Measurements from ENCODE around the gene ZNF683.

ZNF683 gene

DNA sequence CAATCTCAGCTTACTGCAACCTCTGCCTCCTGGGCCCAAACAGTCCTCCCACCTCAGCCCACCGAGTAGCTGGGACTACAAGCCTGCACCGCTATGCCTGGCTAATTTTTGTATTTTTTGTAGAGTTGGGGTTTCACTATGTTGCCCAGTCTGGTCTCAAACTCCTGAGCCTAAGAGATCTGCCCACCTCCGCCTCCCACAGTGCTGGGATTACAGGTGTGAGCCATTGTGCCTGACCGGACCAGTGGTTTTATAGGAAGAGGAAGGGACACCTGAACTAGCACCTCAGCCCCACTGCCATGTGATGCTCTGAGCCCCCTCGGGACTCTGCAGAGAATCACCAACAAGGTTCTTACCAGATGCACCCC lies 22.7 kb downstream of the ZNF683 start:
- DNase-seq (ENCODE audit: low read depth, low spot score), result no peak
- ChIA-PET CTCF (interaction anchor here (1.3 to 6.7 kb wide), 3 partner anchors 13 to 116 kb away, joined by 4 to 78 read pairs (median 5); partner anchors contain the start of gene CEP85), POLR2A (no interaction called here)
- no peak overlapping the region for H3K4me3 ChIP-seq (ENCODE audit: low read depth, low read length)
- TF ChIP-seq, protein P1, sequence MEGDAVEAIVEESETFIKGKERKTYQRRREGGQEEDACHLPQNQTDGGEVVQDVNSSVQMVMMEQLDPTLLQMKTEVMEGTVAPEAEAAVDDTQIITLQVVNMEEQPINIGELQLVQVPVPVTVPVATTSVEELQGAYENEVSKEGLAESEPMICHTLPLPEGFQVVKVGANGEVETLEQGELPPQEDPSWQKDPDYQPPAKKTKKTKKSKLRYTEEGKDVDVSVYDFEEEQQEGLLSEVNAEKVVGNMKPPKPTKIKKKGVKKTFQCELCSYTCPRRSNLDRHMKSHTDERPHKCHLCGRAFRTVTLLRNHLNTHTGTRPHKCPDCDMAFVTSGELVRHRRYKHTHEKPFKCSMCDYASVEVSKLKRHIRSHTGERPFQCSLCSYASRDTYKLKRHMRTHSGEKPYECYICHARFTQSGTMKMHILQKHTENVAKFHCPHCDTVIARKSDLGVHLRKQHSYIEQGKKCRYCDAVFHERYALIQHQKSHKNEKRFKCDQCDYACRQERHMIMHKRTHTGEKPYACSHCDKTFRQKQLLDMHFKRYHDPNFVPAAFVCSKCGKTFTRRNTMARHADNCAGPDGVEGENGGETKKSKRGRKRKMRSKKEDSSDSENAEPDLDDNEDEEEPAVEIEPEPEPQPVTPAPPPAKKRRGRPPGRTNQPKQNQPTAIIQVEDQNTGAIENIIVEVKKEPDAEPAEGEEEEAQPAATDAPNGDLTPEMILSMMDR (IDR thresholded peaks at IDR 0.05; ENCODE audit: insufficient read depth, low read length, missing control alignments), result no peak

DNA sequence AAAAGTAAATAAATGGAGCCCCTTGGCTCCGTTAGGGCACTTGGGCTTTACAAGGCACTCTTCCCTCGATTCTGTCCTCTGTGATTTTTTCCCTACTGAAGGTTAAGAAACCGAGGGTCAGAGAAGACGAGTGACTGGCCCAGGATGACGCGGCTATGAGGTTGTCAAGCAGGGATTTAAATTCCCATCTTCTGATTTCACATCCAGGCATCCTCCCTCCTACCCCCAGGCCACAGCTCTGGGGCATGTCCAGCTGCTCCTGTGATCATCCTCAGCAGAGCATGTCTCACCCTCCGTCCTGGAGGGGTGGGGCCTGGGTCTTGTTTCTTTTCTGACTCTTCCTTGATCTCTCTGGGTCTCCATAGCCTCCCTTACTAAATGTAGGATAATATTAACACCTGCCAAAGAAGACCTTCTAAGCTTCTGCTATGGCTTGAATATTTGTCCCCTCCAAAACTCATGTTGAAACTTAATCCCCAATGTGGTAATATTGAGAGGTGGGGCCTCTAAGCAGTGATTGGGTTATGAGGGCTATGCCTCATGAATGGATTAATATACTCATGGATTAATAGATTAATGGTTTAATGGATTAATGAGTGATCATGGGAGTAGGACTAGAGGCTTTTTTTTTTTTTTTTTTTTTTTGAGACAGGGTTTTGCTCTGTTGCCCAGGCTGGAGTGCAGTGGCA lies 23.2 kb downstream of the ZNF683 start:
- TF ChIP-seq, protein P1 (IDR thresholded peaks at IDR 0.05; ENCODE audit: insufficient read depth, low read length, missing control alignments), result no peak
- peak; percentile 34 for DNase-seq (ENCODE audit: low read depth, low spot score)
- POLR2A ChIA-PET, result no interaction called here
- CTCF ChIA-PET, result interaction anchor here (1.0 to 6.7 kb wide), 3 partner anchors 11 to 115 kb away, joined by 3 to 78 read pairs (median 5); partner anchors contain the start of gene CEP85
- no peak overlapping the region for H3K4me3 ChIP-seq (ENCODE audit: low read depth, low read length)

DNA sequence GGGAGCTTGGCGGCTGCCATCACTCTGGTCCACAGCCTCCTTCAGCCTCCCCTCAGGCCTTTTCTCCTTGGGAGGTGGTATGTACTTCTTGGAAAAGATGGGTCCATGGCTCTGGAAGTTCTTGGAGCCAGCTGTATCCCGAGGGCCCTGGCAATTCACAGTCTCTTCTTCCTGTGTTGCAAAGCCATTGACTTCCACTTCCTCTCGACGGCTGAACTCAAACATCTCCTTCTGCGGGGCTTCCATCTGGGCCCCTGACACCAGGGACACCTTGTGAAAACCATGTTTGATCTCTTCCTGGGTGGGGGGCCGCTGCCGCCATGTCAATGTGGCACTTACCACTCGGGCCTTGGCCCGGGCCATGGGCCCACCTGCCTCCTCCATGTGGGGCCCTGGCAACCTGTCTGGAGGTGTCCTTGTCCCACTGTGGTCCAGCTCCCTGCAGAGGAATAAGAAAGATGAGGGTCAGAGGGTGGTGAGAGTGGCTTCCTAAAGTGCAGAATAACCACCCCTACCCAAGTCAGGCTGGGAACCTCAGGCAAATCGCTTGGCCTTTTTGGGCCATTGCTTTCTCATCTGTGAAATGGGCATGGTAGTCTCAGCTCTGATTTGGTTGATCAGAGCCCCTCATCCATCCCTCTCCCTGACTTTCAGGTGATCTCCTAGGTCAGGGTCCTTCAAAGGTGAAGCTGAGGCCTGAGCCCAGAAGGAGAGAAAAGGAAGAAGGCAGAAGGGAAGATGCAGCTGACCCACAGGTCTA lies 26.1 kb downstream of the ZNF683 start:
- H3K4me3 ChIP-seq (ENCODE audit: low read depth, low read length), result no peak overlapping the region
- CTCF ChIA-PET, result interaction anchor here (1.1 to 6.7 kb wide), 4 partner anchors 12 to 71 kb away, joined by 3 to 78 read pairs (median 12); no protein-coding TSS in a partner anchor
- POLR2A ChIA-PET, result interaction anchor here (0.6 kb wide), 1 partner anchor 21 kb away, joined by 4 read pairs; no protein-coding TSS in a partner anchor
- no peak for DNase-seq (ENCODE audit: low read depth, low spot score)
- TF ChIP-seq, protein P1 (IDR thresholded peaks at IDR 0.05; ENCODE audit: insufficient read depth, low read length, missing control alignments), result no peak

- POLR2A ChIA-PET, result no interaction called here
- CTCF ChIA-PET, result interaction anchor here (1.1 to 6.7 kb wide), 4 partner anchors 12 to 71 kb away, joined by 3 to 78 read pairs (median 12); no protein-coding TSS in a partner anchor
- no peak for DNase-seq (ENCODE audit: low read depth, low spot score)
- H3K4me3 ChIP-seq (ENCODE audit: low read depth, low read length), result no peak overlapping the region
- TF ChIP-seq, protein P1 (IDR thresholded peaks at IDR 0.05; ENCODE audit: insufficient read depth, low read length, missing control alignments), result no peak
Observed at GRCh38 chr1:26345718-26346117, 26.8 kb downstream of the ZNF683 start.

DNA sequence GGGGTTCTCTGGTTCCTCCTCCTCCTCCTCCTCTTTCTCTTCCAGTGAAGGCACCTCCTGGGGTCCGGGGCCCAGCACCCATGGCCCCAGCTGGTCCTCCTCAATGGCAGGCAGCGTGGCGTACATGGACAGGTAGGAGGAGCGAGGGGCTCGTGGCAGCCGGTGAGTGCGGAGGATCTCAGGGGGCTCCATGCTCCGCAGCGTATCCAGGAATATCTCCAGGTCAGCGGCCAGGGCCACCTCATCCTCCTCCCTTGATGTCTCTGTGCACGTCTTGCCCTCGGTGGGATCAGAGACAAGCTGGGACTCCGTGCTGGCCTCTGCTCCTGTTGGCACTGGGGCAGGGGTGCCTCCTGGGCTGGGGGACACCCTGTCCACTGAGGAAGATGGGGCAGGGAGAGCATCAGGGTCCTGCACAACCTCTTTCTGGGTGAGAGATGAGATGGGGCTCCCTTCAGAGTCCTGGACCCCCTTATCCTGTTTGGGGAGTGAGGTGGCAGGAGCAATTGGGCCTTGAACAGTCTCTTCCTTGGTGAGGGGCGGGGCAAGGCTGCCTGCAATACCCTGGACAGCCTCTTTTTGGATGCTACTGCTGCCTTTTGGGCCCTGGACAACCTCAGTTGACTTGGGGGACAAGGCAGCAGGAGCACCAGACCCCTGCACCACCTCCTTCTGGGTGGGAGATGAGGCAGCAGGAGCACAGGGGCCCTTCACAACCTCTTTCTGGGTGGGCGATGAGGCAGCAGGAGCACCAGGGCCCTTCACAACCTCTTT lies 28.2 kb downstream of the ZNF683 start:
- CTCF ChIA-PET, result interaction anchor here (2.7 kb wide), 1 partner anchor 20 kb away, joined by 14 read pairs; no protein-coding TSS in a partner anchor
- TF ChIP-seq, protein P1 (IDR thresholded peaks at IDR 0.05; ENCODE audit: insufficient read depth, low read length, missing control alignments), result no peak
- no peak overlapping the region for H3K4me3 ChIP-seq (ENCODE audit: low read depth, low read length)
- no peak for DNase-seq (ENCODE audit: low read depth, low spot score)
- POLR2A ChIA-PET, result no interaction called here

Measured in AG04449 (cell line).